OCI-LY7 (cell line): ENCODE measurements around the gene TRA2B. TPM values are rescaled to one million over a fixed set of nuclear protein-coding genes. Genes with fewer than 3 reads are reported as not detected.

Experiments
- BruUV-seq: library from RNA; stranded (reverse); fragments of 400-500 nt; replicated peaks from 2 replicates; lab custom pipeline; 2021; lab: Mats Ljungman, UMichigan
- CTCF ChIA-PET: fragments of 300-600 bp; sonication (Branson Sonifier 250); formaldehyde crosslinking; loops from one replicate; lab custom pipeline; 2022; ENCODE audit warnings: antibody characterized with exemption; ENCODE audit not compliant: unreplicated experiment; lab: Charles Lee
- POLR2A ChIA-PET: fragments of 300-600 bp; sonication (Branson Sonifier 250); formaldehyde crosslinking; loops from one replicate; lab custom pipeline; 2022; ENCODE audit warnings: antibody characterized with exemption; lab: Charles Lee
- DNase-seq: peaks from one replicate; pipeline ENCODE4 v3.0.0-alpha.2; 2015; ENCODE audit warnings: low spot score
- H2AFZ ChIP-seq: fragments of 200-600 bp; sonication (generic), shearing (Covaris generic); 2 replicates; pipeline ENCODE4 v1.6.1; 2014; ENCODE audit warnings: mild to moderate bottlenecking, antibody characterized with exemption, low read length, moderate library complexity
- H3K27ac ChIP-seq: fragments of 200-600 bp; sonication (generic); 2 replicates; pipeline ENCODE4 v1.5.1; 2014; ENCODE audit warnings: mixed run types, low read depth, mild to moderate bottlenecking, moderate library complexity, low read length, inconsistent platforms; ENCODE audit not compliant: poor library complexity, severe bottlenecking
- H3K36me3 ChIP-seq: fragments of 200-600 bp; sonication (generic); 2 replicates; pipeline ENCODE4 v1.6.1; 2014; ENCODE audit warnings: mild to moderate bottlenecking, antibody characterized with exemption, low read length, moderate library complexity, mixed read lengths; ENCODE audit not compliant: insufficient read depth
- H3K4me1 ChIP-seq: fragments of 200-600 bp; sonication (generic); 2 replicates; pipeline ENCODE4 v1.5.1; 2014; ENCODE audit warnings: mild to moderate bottlenecking, low read length; ENCODE audit not compliant: insufficient read depth, poor library complexity, severe bottlenecking
- H3K4me2 ChIP-seq: fragments of 200-600 bp; sonication (generic); 2 replicates; pipeline ENCODE4 v1.6.1; 2014; ENCODE audit warnings: mild to moderate bottlenecking, low read length
- H3K4me3 ChIP-seq: fragments of 200-600 bp; sonication (generic); 2 replicates; pipeline ENCODE4 v1.5.1; 2014; ENCODE audit warnings: mild to moderate bottlenecking, low read depth, low read length; ENCODE audit not compliant: poor library complexity, severe bottlenecking
- H3K79me2 ChIP-seq: fragments of 200-600 bp; sonication (generic); 2 replicates; pipeline ENCODE4 v1.6.1; 2016; ENCODE audit warnings: low read depth, mild to moderate bottlenecking, low read length, moderate library complexity, mixed read lengths; ENCODE audit not compliant: insufficient read depth
- H3K9me2 ChIP-seq: fragments of 200-600 bp; sonication (generic); 2 replicates; pipeline ENCODE4 v1.6.1; 2016; ENCODE audit warnings: mild to moderate bottlenecking, low read length, mixed read lengths; ENCODE audit not compliant: insufficient read depth
- H3K9me3 ChIP-seq: fragments of 200-600 bp; sonication (generic); 2 replicates; pipeline ENCODE4 v1.6.1; 2014; ENCODE audit warnings: mild to moderate bottlenecking, mixed run types, low read length, mixed read lengths
- H4K20me1 ChIP-seq: fragments of 200-600 bp; sonication (generic); 2 replicates; pipeline ENCODE4 v1.6.1; 2014; ENCODE audit warnings: mild to moderate bottlenecking, antibody characterized with exemption, low read length, moderate library complexity, mixed read lengths; ENCODE audit not compliant: insufficient read depth
- EZH2phosphoT487 ChIP-seq: fragments of 200-600 bp; sonication (generic); IDR thresholded peaks from 2 replicates; pipeline ENCODE4 v1.6.1; 2018; ENCODE audit warnings: low read depth, borderline replicate concordance, mild to moderate bottlenecking, mixed run types, antibody characterized with exemption, low read length, moderate library complexity, mixed read lengths
- intact Hi-C: fragments of 100-400 bp; cut with micrococcal nuclease; formaldehyde crosslinking; loops from one replicate; pipeline ENCODE4 v1.10.0; 2022; ENCODE audit not compliant: unreplicated experiment
- total RNA-seq, 2 experiments: library from RNA; depleted of rRNA in 1 of 2; stranded (reverse); fragments of >200 nt in 1 of 2; shearing (Covaris generic) in 1 of 2; gene quantifications; 2 replicates each; pipeline ENCODE4 v1.2.3, GENCODE V29; 2014 to 2022
- TF ChIP-seq, protein P1 (sequence below): fragments of 200-600 bp; sonication (generic); conservative IDR thresholded peaks from 2 replicates; pipeline ENCODE4 v1.5.1; 2014; ENCODE audit warnings: mild to moderate bottlenecking, antibody characterized with exemption, low read length, moderate library complexity, mixed read lengths

TRA2B gene
- total RNA-seq, 2 experiments from 2014 or later: 325 to 349 TPM

GRCh38 chr3:185939721-185940120, 1.9 kb upstream of the TRA2B start:
- Histone ChIP-seq H4K20me1 (peaks cover 24% of the 10 kb centered on the region), H3K4me2 (no peak overlapping the region), H3K4me1 (peaks cover 21% of the 10 kb centered on the region), H2AFZ (no peak overlapping the region), H3K27ac (no peak overlapping the region), H3K4me3 (no peak overlapping the region), H3K9me3 (no peaks in the 10 kb centered on the region), H3K36me3 (peaks cover 29% of the 10 kb centered on the region), H3K9me2 (no peaks in the 10 kb centered on the region), H3K79me2 (peaks cover 31% of the 10 kb centered on the region)
- POLR2A ChIA-PET: interaction anchor here (0.7 kb wide), 1 partner anchor 1077 kb away, joined by 3 read pairs; no protein-coding TSS in a partner anchor
- TF ChIP-seq, protein P1, sequence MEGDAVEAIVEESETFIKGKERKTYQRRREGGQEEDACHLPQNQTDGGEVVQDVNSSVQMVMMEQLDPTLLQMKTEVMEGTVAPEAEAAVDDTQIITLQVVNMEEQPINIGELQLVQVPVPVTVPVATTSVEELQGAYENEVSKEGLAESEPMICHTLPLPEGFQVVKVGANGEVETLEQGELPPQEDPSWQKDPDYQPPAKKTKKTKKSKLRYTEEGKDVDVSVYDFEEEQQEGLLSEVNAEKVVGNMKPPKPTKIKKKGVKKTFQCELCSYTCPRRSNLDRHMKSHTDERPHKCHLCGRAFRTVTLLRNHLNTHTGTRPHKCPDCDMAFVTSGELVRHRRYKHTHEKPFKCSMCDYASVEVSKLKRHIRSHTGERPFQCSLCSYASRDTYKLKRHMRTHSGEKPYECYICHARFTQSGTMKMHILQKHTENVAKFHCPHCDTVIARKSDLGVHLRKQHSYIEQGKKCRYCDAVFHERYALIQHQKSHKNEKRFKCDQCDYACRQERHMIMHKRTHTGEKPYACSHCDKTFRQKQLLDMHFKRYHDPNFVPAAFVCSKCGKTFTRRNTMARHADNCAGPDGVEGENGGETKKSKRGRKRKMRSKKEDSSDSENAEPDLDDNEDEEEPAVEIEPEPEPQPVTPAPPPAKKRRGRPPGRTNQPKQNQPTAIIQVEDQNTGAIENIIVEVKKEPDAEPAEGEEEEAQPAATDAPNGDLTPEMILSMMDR: no peak
- TF ChIP-seq EZH2phosphoT487: no peak
- BruUV-seq: no TSS peak
- CTCF ChIA-PET: no interaction called here
- DNase-seq: no peak
- intact Hi-C loops: loop anchor here (5.0 to 10.0 kb wide), 4 partner anchors 345 to 1085 kb away; partner anchors contain the start of gene TBCCD1

GRCh38 chr3:185936814-185937688, 763 bp downstream of the TRA2B start:
- Histone ChIP-seq H3K27ac (peak overlapping the region; percentile 88), H3K9me2 (no peaks in the 10 kb centered on the region), H3K79me2 (peaks cover 58% of the 10 kb centered on the region), H3K4me3 (peak overlapping the region; percentile 92), H3K4me1 (peaks cover 26% of the 10 kb centered on the region), H3K36me3 (peaks cover 54% of the 10 kb centered on the region), H3K9me3 (no peaks in the 10 kb centered on the region), H2AFZ (no peak overlapping the region), H4K20me1 (peaks cover 49% of the 10 kb centered on the region), H3K4me2 (peak overlapping the region; percentile 88)
- peak; percentile 92 for DNase-seq
- TF ChIP-seq EZH2phosphoT487: no peak; the same call in 1 of the 2 replicates
- TF ChIP-seq, protein P1: no peak
- ChIA-PET CTCF (no interaction called here), POLR2A (interaction anchor here (0.8 to 1.7 kb wide), 9 partner anchors 10 to 633 kb away, joined by 3 to 7 read pairs (median 4); partner anchors contain the start of gene DNAJB11)
- TSS peak; percentile 31 for BruUV-seq
- intact Hi-C loops: loop anchor here (2.0 to 10.0 kb wide), 5 partner anchors 342 to 1088 kb away; partner anchors contain the start of genes EIF4A2 and TBCCD1
